Activated CD8-positive, alpha-beta memory T cell treated with anti-CD3 and anti-CD28 coated beads, Interleukin-2, amount 50 U/mL, for 1 hour (primary cell): Measurements from ENCODE around the gene NPC2.

Source experiments
- DNase-seq: peaks from one replicate; pipeline ENCODE4 v3.0.0-alpha.2; 2020; ENCODE audit errors: extremely low read depth

NPC2 gene

DNA sequence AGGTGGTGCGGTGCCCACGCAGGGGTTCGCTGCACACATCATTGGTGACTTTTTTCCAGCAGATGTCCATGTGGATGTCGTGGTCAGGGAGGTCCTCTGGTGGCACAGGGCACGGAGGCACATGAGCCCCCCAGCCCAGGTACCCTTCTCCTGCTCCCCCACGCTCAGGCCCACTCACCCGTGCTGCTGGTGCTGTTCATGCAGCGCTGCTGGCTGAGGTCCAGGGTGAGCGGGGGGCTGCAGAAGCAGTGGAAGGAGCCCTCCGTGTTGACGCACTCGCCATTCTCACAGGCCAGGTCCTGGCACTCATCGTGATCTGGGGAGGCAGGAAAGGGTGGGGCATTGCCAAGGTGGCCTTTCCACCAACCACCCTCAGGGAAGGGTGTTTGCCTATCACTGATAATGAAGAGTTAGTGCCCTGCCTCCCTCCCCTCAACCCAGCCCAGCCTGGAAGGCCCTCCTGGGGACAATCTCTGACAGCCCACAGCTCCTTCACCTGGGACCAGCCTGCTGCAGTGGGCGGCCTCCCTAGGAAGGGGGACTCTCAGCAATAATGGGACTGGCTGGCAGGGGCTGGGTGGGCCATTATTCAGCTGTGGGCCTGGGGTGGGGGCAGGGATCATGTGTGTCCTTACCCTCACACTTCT, 10.3 kb upstream of the NPC2 start:
- no peak for DNase-seq

DNA sequence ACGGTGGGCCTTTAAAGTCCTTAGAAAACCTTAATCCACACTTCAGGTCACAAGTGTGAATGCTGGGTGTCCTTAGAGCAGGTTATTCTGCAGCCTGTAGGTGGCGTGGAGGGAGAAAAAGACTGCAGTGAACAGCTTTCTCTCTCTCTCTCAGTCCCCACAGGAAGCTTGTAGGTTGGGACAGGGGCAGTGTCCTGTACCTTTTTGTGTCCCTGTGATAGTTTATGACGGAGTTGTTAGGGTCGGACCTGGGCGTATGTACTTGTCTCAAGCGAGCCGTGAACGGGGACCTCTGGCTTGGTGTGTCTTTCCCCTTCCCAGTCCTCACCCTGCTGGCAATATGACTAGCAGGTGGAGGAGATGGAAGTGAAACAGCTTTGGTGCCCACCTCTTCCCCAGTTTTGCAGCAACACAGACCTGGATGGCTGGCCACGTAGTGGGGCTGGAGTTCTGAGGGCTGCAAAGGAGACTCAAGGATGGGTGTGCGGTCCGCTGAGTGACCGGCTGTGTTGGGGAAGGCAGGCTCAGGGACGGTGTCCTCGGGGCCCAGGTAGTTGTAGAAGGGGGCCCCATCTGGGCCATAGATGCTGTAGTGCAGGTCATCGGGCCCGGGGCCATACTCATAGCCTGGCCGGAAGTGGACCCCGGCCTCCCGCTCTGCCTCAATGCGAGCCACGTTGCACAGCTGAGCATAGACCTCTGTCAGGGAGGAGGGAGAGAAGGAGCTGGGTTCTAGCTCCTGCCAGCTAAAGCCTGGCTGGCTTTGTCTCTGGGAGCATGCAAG, 9.3 kb upstream of the NPC2 start:
- no peak for DNase-seq

DNA sequence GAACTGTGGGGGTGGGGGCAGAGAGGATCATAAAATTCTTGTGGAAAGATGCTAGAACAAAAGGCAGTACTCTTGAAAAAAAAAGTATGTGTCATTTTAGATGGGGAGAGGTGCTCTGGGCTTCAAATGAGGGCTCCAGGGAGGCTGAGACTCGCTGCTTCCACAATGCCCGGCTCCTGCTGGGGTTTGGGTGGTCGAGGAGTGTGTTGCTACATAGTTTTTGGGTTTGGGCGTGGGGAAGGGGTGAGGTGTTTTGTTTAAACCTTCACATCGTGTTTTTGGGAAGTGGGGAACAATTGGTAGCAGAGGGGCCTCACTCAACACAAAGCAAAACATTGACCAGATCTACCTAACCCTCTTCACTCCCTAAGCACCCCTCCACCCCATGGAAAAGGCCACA, 8.6 kb upstream of the NPC2 start:
- DNase-seq = no peak

DNA sequence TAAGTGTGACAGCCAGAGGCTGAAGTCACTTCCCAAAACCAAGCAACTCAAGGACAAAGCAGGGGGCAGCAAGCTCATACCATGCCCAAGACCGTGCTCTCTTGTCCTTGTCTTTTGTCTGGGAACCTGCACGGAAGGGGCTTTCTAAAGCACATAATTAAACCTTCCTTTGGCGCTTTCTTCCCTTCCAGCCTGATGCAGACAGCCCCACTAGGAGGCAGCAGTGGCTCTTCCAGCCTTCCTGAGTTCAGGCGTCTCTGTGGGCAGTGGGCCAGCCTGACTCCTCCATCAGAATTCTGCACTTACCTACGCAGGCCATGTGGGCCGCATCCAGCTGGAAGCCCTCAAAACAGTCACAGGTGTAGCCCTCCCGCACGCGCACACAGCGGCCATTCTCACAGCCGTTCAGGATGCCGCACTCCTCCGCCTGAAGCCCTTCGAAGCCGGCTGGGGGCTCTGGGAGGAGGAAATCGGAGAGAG, 8.1 kb upstream of the NPC2 start:
- no peak for DNase-seq

DNA sequence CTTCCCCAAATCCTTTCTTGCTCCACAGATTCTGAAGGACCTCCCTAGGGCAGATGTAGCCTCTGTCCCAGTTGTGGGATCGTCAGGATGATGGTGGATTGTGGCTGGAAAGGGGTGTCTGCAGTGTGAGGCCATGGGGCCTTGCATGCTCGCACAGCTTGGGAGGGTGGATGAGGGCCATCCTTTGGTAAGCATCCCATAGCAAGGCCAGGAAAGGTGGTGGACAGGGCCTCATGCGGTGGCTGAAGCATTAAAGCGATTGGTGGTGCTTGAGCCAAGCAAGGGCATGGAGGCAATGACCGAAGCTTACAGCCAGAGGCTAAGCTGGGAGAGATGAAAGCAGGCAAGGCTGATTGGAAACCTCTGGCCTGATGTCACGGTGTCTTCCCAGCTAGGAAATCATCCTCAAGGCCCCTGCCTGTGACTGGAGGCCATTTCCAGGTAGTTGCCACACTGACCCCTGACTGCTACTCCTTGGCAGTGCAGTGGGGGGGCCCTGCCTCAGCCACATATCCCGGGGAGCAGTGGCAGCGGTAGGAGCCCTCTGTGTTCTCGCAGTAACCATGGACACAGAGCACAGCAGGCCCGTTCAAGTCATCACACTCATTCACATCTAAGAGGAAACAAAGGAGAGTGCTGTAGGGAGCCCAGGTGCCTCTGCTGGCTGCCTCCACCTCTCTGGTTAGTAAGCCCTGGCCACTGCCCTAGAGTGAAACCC, 7.5 kb upstream of the NPC2 start:
- DNase-seq = no peak

DNA sequence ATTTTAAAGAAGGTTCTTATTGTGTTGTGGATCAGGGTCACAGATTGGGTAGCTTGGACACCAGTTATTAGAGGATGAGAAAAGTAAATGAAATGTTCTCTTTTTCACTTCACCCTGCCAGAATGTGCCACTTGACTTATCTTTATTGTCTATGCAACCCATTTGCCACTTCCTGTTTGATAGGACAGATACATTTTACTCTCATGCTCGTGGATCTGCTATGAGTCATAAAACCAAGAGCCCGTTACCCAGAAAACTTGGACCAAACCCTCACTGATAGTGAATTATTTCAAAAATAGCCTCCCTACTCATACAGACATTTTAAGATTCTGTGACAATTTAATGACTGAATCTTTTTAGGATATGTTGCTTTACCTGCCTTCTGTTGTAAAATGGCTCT, 2.3 kb upstream of the NPC2 start:
- no peak for DNase-seq

DNA sequence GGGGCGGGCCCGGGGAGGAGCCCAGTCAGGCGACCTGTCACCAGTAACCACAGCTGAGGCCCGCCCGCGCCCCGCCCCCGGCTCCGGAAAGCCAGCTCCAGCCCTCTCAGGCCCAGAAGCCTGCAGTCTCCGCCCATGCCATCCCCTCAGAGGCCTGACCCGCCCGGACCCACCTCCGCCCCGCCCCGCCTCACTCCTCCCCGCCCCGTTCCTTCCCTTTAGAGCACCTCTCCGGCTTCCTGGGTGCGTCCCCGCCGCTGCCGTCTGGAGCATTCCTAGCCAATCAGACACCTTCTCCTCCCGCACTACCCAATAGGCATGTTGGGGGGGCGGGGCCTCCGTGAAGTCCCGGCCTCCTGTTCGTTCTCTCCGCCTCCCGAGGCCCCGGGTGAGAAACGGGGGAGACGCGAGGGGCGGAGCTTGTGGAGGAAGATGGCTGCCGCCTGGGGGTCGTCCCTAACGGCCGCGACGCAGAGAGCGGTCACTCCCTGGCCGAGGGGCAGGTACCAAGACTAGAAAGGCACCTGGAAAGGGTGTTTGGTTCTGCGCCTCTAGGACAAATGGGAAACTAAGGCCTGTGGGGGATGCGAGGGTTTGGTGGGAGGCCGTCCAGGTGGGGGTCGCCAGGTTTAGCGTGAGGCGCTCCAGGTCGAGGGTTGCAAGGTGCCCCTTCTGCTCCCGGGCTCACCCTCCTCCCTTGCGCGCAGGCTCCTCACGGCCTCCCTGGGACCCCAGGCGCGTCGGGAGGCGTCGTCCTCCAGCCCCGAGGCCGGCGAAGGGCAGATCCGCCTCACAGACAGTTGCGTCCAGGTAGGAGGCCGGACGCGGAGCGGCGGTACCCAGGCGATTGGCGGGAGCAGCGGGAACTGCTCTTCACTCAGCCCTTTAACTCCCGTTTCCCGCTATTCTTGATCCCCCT, 497 bp upstream of the NPC2 start, which contains the start of gene ISCA2:
TSS of gene ISCA2 (plus strand) at position 423 of the 919 bp plus-strand sequence. CDS start at position 433, 10 bp downstream.
- peak; percentile 98 for DNase-seq

DNA sequence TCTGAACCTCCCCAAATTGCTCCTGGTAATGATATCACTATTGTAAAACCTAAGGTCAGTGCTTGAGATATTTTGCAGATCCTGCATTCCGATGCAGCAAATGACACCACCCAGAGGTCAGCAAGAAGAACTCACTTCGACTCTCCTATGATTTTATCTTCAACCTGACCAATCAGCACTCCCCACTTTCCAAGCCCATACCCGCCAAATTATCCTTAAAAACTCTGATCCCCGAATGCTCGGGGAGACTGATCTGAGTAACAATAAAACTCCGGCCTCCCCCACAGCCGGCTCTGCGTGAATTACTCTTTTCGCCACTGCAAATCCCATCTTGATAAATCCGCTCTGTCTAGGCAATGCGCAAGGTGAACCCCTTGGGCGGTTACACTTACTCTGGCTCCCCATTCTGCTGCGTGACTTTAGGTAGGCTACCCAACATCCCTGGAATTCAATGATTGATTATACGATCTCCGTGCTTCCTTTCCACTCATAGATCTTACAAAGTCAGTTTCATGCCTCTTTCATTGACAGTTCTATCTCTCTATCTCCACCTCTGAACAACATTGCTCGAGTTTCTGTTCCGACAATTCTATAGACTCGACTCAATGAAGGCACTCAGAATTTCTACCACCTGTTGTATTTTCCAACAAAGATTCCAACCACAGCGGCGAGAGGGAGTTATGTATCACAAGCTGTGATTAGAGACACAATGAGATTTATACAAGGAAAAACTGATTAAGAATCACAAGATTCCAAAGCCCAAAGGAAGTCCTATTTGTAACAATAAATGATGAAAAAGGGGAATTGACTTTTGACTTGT, 939 bp downstream of the NPC2 start:
- DNase-seq = no peak

DNA sequence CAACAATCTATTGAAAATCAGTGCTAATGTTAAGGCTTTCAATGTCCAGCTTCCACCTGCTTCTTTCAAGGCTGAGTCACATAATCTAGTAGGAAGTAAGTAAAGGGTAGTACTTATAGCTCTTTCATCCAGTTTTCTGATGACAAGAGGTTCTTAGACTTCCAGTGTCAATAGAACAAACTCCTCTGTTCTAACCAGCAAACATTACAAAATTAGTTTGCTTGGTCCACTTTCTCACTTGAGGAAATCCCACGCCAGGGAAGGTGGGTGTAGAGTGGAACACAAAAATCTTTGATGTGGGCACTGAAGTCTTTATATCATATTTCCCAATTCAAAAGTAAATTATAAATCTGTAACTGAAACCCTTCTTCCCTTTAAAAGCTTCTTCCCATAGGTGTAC, 2.6 kb downstream of the NPC2 start:
- no peak for DNase-seq

DNA sequence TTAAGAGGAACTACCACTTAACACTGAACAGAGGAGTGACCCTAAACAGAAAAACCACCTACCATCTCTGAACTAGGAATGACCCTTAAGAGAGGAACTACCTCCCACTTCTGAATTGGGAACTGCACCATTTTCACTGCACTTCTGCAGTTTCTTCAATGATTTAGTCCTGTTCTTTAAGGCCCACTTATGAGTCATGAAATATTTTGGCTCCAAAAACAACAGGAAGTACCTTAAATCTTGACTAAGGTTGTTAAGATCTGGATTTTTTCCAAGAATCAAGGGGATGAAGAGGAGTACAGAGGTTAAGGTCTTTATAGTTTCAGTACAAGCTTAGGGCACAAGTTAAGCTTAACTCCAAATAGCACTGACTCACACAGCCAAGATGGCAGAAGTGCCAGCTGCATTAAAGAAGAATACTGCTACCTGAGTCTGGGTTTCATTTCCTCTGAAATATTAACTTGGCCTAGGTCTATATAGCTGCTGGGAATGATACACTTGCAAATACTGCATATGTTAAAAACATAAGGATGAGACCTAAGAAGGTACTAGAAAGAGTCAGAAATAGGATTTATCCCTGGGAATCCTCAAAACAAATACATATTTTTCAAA, 4.2 kb downstream of the NPC2 start:
- no peak for DNase-seq

DNA sequence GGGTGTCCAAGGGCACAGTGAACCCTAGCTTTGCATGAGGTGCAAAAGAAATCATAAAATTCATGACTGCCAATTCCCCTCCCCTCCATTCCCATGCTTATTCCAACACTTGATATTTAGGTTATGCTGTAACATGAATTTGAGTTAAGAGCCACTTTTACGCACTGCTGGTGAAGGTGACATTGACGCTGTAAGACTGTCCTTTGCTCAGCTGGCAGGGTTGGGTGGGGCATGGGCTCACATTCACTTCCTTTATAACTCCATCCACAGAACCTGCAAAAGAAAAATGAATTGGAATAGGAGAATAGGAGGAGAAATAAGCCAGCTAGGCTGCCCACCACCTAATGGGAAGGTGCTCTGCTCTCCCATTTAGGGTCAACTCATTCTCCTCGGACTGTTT, 6.9 kb downstream of the NPC2 start:
- DNase-seq = no peak

DNA sequence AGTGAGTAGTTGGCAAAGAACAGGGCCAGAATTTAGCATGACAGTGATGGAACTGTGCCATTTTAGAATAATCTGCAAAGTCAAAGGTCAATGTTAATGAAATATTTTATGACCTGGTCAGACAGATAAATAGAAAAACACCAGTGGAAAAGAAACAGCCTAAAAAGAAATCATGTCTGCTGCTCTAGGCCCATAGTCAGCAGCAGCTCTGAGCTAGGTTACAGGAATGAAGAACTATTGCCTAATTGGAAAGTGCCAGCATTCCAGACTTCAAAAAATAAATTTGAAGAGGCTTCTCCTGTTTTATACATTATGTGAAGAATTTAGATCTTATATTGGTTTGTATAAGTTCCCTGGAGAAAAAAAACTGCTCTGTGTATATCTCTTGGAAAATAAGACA, 9.8 kb downstream of the NPC2 start:
- DNase-seq = no peak

DNA sequence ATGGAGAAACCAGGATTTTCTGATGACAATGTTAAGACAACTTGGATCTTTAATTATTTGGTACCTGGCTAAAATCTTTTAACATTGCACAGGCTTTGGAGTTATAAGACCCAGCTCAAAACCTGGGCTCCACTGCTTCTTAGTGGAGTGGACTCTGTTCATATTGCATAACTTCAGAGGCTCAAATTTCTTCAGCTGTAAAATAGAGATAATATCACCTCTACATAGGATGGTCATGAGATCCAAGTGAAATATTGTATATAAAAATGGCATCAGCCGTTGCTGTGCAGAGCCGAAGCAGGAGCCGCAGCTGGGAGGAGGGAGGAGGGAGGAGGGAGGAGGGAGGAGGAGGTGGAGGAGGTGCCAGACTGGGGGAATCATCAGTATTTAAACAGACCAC, 10.5 kb downstream of the NPC2 start:
- DNase-seq = no peak

DNA sequence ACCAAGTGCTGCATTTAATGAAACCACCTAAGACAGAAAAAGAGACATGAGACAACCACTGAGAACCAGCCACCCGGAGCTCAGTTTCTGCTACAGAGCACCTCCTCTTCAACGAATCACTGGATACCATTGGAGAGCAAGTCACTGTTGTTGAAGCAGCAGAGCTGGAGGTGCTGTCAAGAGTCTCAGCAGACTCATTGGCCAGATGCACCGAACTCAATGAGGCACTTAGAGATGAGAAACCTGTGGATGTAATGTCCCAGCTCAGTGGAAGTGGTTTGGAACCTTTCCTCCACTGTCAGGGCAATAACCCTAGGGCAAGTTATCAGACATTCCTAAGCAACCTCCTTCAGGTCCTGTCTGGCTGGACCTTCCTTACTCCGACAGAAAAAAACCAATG, 13.1 kb downstream of the NPC2 start:
- no peak for DNase-seq

DNA sequence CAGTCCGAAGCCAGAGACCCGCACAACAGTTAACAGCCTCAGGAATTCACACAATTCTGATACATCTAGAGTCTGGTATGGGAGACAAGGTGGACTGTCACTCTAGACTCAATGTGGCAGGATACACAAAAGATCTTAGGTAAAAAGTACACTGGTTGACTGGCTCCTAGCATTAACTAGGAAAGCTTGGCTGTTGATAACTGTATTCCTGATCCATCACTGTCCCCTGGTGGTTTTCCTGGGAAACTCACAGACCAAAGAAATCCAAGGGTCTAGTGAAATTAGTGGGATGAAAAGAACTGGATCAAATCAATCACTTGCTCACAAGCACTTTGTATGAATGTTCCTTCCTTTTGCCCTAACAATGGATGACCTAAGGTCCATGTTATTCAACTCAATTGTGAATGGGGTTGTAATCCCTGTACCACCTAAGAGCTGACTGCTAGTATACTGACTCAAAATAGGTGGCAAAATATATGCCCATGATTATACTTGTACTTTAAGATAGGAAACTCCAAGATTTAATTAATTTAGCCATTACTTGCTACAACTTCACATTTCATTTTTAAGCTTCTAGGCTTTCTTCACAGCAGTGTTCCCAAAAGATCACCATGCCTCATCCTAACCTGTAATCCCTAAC, 14.0 kb downstream of the NPC2 start:
- no peak for DNase-seq

DNA sequence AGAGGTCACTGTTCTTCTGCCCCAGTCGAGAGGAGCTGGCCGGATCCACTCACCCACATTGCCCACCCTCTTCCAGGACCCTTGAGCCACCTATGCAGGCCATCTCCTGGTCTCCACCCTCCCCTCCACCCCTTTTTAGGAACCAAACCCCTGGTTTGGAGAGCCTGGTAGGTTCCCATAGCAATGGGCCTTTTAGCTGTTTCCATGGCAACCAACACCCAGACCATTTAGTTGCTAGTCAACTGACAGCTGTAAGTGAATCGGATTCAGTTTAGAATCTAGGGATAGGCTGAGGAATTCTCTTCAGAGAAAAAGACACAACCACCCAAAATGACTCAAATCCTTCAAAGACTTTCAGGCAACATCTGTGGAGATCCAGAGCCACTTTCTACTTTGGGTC, 16.5 kb downstream of the NPC2 start:
- DNase-seq = no peak

DNA sequence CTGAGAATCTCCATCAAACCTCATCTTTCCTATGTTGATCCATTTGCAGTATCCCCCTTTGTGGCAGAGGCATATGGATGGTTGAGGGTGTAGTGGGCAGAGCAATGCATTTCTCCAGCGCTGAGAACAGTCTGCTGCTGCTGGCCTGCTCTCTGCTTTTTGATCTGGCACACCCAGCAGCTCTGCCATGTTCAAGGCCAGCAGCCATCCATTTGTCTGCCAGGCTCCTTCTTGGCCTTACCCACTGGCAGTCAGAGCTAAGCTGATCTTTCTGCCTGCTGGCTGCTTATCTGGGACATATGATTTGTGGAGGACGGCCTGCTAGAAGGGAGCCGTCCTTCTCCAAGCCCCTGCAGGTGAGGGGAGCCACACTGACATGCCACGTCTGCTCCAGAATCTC, 17.0 kb downstream of the NPC2 start:
- DNase-seq = no peak

DNA sequence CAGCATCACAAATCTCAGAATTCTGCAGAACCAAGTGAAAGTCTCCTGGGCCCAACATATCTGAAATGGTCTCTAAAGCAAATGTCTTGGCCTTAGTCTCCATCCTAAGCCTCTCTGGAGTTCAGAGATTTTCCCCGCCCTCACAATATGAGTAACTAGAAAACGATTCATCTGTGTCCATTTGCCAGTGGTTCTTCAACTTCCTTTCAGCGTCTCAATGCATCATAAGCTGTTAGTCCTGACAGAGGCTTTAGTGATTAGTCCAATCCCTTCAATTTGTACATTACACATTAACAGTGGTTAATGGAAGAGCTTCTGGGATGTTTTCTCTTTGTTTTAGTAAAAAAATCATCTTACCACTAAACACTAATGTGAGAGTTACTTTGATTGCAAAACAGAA, 17.4 kb downstream of the NPC2 start:
- no peak for DNase-seq

DNA sequence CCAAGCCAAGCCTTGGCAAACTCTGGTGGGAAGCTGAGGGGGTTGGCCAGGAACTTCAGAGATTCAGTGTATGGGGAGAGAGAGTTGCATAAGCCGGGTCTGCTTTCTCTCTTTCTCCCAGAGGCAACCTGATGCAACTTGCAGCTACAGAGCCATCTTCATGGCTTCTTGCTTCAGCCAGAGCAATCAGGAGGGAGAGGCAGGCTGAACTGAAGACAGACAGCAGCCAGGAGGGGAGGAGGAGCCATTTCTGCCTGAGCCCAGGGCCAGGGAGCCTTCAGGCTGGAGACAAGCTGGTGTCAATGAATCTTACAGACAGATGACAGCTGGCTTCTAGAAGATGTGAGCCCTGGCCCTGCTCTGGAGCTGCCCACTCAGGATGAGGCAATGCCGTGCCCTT, 18.7 kb downstream of the NPC2 start:
- no peak for DNase-seq

DNA sequence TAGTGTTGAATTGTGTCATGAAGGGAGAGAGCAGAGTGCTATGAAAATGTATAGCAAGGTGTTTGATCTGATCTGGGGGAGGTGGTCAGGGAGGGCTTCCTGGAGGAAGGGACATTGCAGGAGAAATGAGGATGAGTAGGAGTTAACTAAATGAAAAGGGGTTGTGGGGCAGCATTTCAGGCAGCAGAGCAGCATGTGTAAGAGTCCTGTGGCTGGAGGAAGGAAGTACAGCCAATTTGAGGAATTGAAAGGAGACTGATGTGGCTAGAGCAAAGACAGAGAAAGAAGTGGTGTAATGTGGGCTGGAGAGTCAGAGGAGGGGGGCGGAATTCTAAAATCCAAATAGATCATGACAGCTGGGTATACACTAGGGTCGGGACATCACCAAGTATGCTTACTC, 20.5 kb downstream of the NPC2 start:
- no peak for DNase-seq
